ENCODE results near the gene PRMT7.
A peak's percentile ranks its signal among the peaks of the same experiment; 100 is the strongest.

DNA sequence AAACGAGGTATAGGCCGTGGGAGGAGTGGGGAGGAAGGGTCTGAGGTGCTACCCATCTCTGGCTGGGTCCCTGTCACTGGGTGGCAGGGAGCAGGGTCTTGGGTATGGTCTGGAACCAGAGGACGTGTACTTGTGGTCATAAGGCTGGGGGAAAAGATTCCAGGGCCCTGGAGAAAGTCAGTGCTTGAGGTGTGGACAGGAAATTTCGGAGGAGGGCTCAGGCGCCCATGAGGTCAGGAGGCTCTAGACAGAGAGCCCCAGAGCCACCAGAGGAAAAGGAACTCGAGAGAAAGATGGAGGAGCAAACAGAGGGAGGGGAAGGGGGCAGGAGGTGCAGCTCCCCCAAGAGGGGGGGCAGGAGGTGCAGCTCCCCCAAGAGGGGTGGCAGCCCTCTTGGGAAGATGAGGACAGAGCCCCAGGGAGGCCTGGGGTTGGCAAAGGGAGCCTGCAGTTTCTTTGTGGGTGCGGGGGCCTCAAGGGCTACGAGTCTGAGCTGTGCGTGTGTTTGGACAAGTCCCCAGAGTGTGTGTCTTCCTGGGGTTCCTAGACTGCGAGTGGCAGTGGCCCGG is 47.2 kb upstream of the PRMT7 start:
- TF ChIP-seq YY1 (IDR thresholded peaks at IDR 0.05; ENCODE audit: low read depth, low read length): no peak
- TF ChIP-seq, protein P1, sequence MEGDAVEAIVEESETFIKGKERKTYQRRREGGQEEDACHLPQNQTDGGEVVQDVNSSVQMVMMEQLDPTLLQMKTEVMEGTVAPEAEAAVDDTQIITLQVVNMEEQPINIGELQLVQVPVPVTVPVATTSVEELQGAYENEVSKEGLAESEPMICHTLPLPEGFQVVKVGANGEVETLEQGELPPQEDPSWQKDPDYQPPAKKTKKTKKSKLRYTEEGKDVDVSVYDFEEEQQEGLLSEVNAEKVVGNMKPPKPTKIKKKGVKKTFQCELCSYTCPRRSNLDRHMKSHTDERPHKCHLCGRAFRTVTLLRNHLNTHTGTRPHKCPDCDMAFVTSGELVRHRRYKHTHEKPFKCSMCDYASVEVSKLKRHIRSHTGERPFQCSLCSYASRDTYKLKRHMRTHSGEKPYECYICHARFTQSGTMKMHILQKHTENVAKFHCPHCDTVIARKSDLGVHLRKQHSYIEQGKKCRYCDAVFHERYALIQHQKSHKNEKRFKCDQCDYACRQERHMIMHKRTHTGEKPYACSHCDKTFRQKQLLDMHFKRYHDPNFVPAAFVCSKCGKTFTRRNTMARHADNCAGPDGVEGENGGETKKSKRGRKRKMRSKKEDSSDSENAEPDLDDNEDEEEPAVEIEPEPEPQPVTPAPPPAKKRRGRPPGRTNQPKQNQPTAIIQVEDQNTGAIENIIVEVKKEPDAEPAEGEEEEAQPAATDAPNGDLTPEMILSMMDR (IDR thresholded peaks at IDR 0.05; ENCODE audit: control extremely low read depth in 1 of 3, insufficient read depth in 1 of 3, low read depth in 1 of 3, low read length in 3 of 3): peak in 1 of 3 experiments; percentile 27; a peak in 2 of 4 replicates
- TF ChIP-seq GABPA (IDR thresholded peaks at IDR 0.05; ENCODE audit: borderline replicate concordance, insufficient read depth, low read length): no peak
- TF ChIP-seq KDM1A (IDR thresholded peaks at IDR 0.05; ENCODE audit: borderline replicate concordance, low read length): peak; percentile 76; the same call in 1 of the 2 replicates
- no peak for TF ChIP-seq POLR2A (IDR thresholded peaks at IDR 0.05; ENCODE audit: control extremely low read depth in 1 of 2, low read depth in 2 of 2, low read length in 2 of 2)
- no peak for TF ChIP-seq ASH2L (IDR thresholded peaks at IDR 0.05; ENCODE audit: low read length)
- no peak for TF ChIP-seq RFX5 (IDR thresholded peaks at IDR 0.05; ENCODE audit: borderline replicate concordance, low read depth, low read length)
- TF ChIP-seq EP300 (IDR thresholded peaks at IDR 0.05; ENCODE audit: borderline replicate concordance in 1 of 2, low read depth in 2 of 2, low read length in 2 of 2): no peak
- TF ChIP-seq POLR2AphosphoS5 (IDR thresholded peaks at IDR 0.05; ENCODE audit: low read depth, low read length): no peak
